ENCODE results near the gene FGD3. TPM values are rescaled to one million over a fixed set of nuclear protein-coding genes. Genes with fewer than 3 reads are reported as not detected.

The FGD3 gene
- total RNA-seq, 1 experiment from 2014 or later, result 0.20 TPM

GRCh38 chr9:92954049-92954861, 6.9 kb downstream of the FGD3 start:
- DNase-seq (ENCODE audit: low read depth), result peak; percentile 92

GRCh38 chr9:92954886-92955285, 7.6 kb downstream of the FGD3 start:
- DNase-seq (ENCODE audit: low read depth), result no peak

- no peak for DNase-seq (ENCODE audit: low read depth)
These were observed 13.4 kb downstream of the FGD3 start for GRCh38 chr9:92960561-92961290.

GRCh38 chr9:92961627-92962302, 14.4 kb downstream of the FGD3 start:
- DNase-seq (ENCODE audit: low read depth), result peak; percentile 12

- DNase-seq (ENCODE audit: low read depth), result no peak
These were observed 15.0 kb downstream of the FGD3 start for GRCh38 chr9:92962303-92962649.

GRCh38 chr9:92962846-92963245, 15.5 kb downstream of the FGD3 start:
- DNase-seq (ENCODE audit: low read depth), result no peak

- no peak for DNase-seq (ENCODE audit: low read depth)
These were observed 16.7 kb downstream of the FGD3 start for GRCh38 chr9:92963831-92964606.

GRCh38 chr9:92964607-92965060, 17.3 kb downstream of the FGD3 start:
- DNase-seq (ENCODE audit: low read depth), result no peak

- no peak for DNase-seq (ENCODE audit: low read depth)
These were observed 17.9 kb downstream of the FGD3 start for GRCh38 chr9:92965061-92965758.

GRCh38 chr9:92965759-92966517, 18.6 kb downstream of the FGD3 start:
- DNase-seq (ENCODE audit: low read depth), result no peak

GRCh38 chr9:92966518-92966800, 19.1 kb downstream of the FGD3 start:
- DNase-seq (ENCODE audit: low read depth), result no peak

- DNase-seq (ENCODE audit: low read depth), result no peak
These were observed 20.8 kb downstream of the FGD3 start for GRCh38 chr9:92968081-92968480.

- DNase-seq (ENCODE audit: low read depth), result no peak
These were observed 22.5 kb downstream of the FGD3 start for GRCh38 chr9:92969516-92970466.

- DNase-seq (ENCODE audit: low read depth), result peak; percentile 66
These were observed 23.2 kb downstream of the FGD3 start for GRCh38 chr9:92970467-92970923.

- DNase-seq (ENCODE audit: low read depth), result no peak
These were observed 23.8 kb downstream of the FGD3 start for GRCh38 chr9:92971121-92971520.

GRCh38 chr9:92971776-92972175, 24.5 kb downstream of the FGD3 start:
- no peak for DNase-seq (ENCODE audit: low read depth)

- DNase-seq (ENCODE audit: low read depth), result no peak
These were observed 26.4 kb downstream of the FGD3 start for GRCh38 chr9:92973700-92974099.

- DNase-seq (ENCODE audit: low read depth), result no peak
These were observed 26.9 kb downstream of the FGD3 start for GRCh38 chr9:92974161-92974661.

Measured in M059J (cell line).